Lung microvascular endothelial cell (primary cell): ENCODE results near the gene CCDC88C. TPM values are rescaled to one million over a fixed set of nuclear protein-coding genes. Genes with fewer than 3 reads are reported as not detected.
"Not testable (repeated sequence)": the region's sequence is repeated elsewhere in the genome, so short reads cannot be mapped to it uniquely, and the experiment has no call there.

ENCODE experiments used
- DNase-seq, 2 donors: peaks; one replicate each; pipeline versions ENCODE4 v3.0.0 to v3.0.0-alpha.2; 2010; ENCODE audit warnings: low read depth in 2 of 2
- total RNA-seq: library from RNA; depleted of rRNA; stranded (reverse); fragments of >200 nt; gene quantifications from 2 replicates; pipeline ENCODE4 v1.2.1, GENCODE V29; 2014

The CCDC88C gene
- total RNA-seq, 1 donor from 2014 or later, result 13.7 TPM

- peak in 1 of 2 donors; percentile 40 for DNase-seq
These were observed 164.5 kb downstream of the CCDC88C start for GRCh38 chr14:91252871-91253794.

- DNase-seq, result no peak
These were observed 166.7 kb downstream of the CCDC88C start for GRCh38 chr14:91250912-91251311.

GRCh38 chr14:91249841-91250616 lies 167.6 kb downstream of the CCDC88C start:
- DNase-seq, result peak in 1 of 2 donors; percentile 55

- no peak for DNase-seq
These were observed 171.4 kb downstream of the CCDC88C start for GRCh38 chr14:91246051-91246852.

GRCh38 chr14:91245616-91246015 lies 172.0 kb downstream of the CCDC88C start:
- not testable (repeated sequence) for DNase-seq

GRCh38 chr14:91245029-91245428 lies 172.6 kb downstream of the CCDC88C start:
- DNase-seq, result no peak

GRCh38 chr14:91244501-91244901 lies 173.1 kb downstream of the CCDC88C start, which contains the start of gene GPR68:
GPR68 (minus strand) TSS chr14:91244704; CDS start chr14:91235050, 9,654 bp downstream.
- peak; percentile 57 to 58 for DNase-seq

GRCh38 chr14:91243074-91243471 lies 174.5 kb downstream of the CCDC88C start:
- no peak for DNase-seq

GRCh38 chr14:91242635-91243034 lies 175.0 kb downstream of the CCDC88C start:
- DNase-seq, result no peak

- no peak for DNase-seq
These were observed 175.8 kb downstream of the CCDC88C start for GRCh38 chr14:91241863-91242262.

- DNase-seq, result no peak
These were observed 179.0 kb downstream of the CCDC88C start for GRCh38 chr14:91238661-91239060.

- no peak for DNase-seq
These were observed 179.5 kb downstream of the CCDC88C start for GRCh38 chr14:91238085-91238484.

- DNase-seq, result peak in 1 of 2 donors; percentile 61
These were observed 180.4 kb downstream of the CCDC88C start for GRCh38 chr14:91237219-91237618.

- no peak for DNase-seq
These were observed 181.8 kb downstream of the CCDC88C start for GRCh38 chr14:91235841-91236240.

- DNase-seq, result no peak
These were observed 182.9 kb downstream of the CCDC88C start for GRCh38 chr14:91234791-91235114.

- DNase-seq, result no peak
These were observed 183.5 kb downstream of the CCDC88C start for GRCh38 chr14:91233936-91234790.

GRCh38 chr14:91232603-91233002 lies 185.0 kb downstream of the CCDC88C start:
- no peak for DNase-seq

GRCh38 chr14:91232052-91232451 lies 185.6 kb downstream of the CCDC88C start:
- DNase-seq, result no peak

GRCh38 chr14:91231446-91231845 lies 186.2 kb downstream of the CCDC88C start:
- no peak for DNase-seq

- no peak for DNase-seq
These were observed 187.1 kb downstream of the CCDC88C start for GRCh38 chr14:91230397-91231035.
